GM12878 (cell line): ENCODE measurements around the gene CHST15. TPM values are rescaled to one million over a fixed set of nuclear protein-coding genes. Genes with fewer than 3 reads are reported as not detected.

Experiments used
- ATAC-seq: fragments of 200-7000 bp; cut with Tn5 transposase; 3 replicates; pipeline ENCODE4 v1.9.1; 2020; ENCODE audit warnings: mild to moderate bottlenecking, moderate library complexity
- BruUV-seq: library from RNA; stranded (reverse); fragments of 400-500 nt; replicated peaks from 2 replicates; lab custom pipeline; 2021; lab: Mats Ljungman, UMichigan
- CTCF ChIA-PET: fragments of 300-600 bp; sonication (Branson Sonifier 250); formaldehyde crosslinking; extraction: SDS; loops from one replicate; lab custom pipeline; 2021; ENCODE audit warnings: inconsistent platforms; lab: Yijun Ruan, JAX
- POLR2A ChIA-PET: fragments of 350-600 bp; formaldehyde crosslinking; extraction: SDS; loops from one replicate; lab custom pipeline; 2021; ENCODE audit warnings: inconsistent platforms; lab: Charles Lee
- RAD21 ChIA-PET: fragments of 300-600 bp; sonication (Branson Sonifier 250); formaldehyde crosslinking; loops from one replicate; lab custom pipeline; 2023; ENCODE audit warnings: antibody characterized with exemption; ENCODE audit not compliant: unreplicated experiment; lab: Charles Lee
- SMC1A ChIA-PET: fragments of 300-600 bp; sonication (Branson Sonifier 250); formaldehyde crosslinking; loops from one replicate; lab custom pipeline; 2023; ENCODE audit not compliant: unreplicated experiment, uncharacterized antibody; lab: Charles Lee
- DNase-seq: peaks from one replicate; pipeline ENCODE4 v3.0.0-alpha.2; 2011; ENCODE audit warnings: low read depth, low spot score
- FAIRE-seq: peaks from 3 replicates; lab custom pipeline; 2011; peaks lifted over from hg19 to GRCh38; lab: Jason Lieb, UNC
- H2AFZ ChIP-seq: 2 replicates; pipeline ENCODE4 v1.6.0; 2011; ENCODE audit warnings: low read depth, low read length, control low read depth; ENCODE audit not compliant: control insufficient read depth
- H3K27ac ChIP-seq: 2 replicates; pipeline ENCODE4 v1.5.1; 2011; ENCODE audit warnings: control low read depth; ENCODE audit not compliant: control insufficient read depth, insufficient read depth
- H3K27me3 ChIP-seq, 2 experiments: replicated peaks in 1 of 2; 2 replicates each; pipeline versions ENCODE4 v1.6.0 to v1.6.1; 2011; ENCODE audit warnings: low read length in 1 of 2; ENCODE audit not compliant: control insufficient read depth in 2 of 2, insufficient read depth in 2 of 2
- H3K36me3 ChIP-seq, 2 experiments: 2 replicates each; pipeline ENCODE4 v1.5.1; 2011; ENCODE audit warnings: low read length in 1 of 2; ENCODE audit not compliant: control insufficient read depth in 2 of 2, insufficient read depth in 2 of 2
- H3K4me1 ChIP-seq: 2 replicates; pipeline ENCODE4 v1.6.1; 2011; ENCODE audit warnings: mild to moderate bottlenecking, low read length, moderate library complexity, mixed read lengths; ENCODE audit not compliant: control insufficient read depth, insufficient read depth
- H3K4me2 ChIP-seq: 2 replicates; pipeline ENCODE4 v1.6.0; 2011; ENCODE audit warnings: control low read depth; ENCODE audit not compliant: control insufficient read depth, insufficient read depth
- H3K4me3 ChIP-seq: fragments of 200-600 bp; sonication (generic); 2 replicates; pipeline ENCODE4 v1.5.1; 2016
- H3K79me2 ChIP-seq: 2 replicates; pipeline ENCODE4 v1.6.0; 2011; ENCODE audit warnings: low read length; ENCODE audit not compliant: control insufficient read depth, insufficient read depth
- H3K9ac ChIP-seq: 2 replicates; pipeline ENCODE4 v1.8.0; 2011; ENCODE audit warnings: low read length, control low read depth, mixed read lengths; ENCODE audit not compliant: control insufficient read depth, insufficient read depth
- H3K9me3 ChIP-seq: replicated peaks from 3 replicates; pipeline ENCODE4 v1.5.1; 2011; ENCODE audit warnings: mild to moderate bottlenecking, low read length; ENCODE audit not compliant: control insufficient read depth, insufficient read depth
- H4K20me1 ChIP-seq: 2 replicates; pipeline ENCODE4 v1.6.0; 2011; ENCODE audit not compliant: control insufficient read depth, insufficient read depth
- EP300 ChIP-seq, 2 experiments: fragments of 150-350 bp in 1 of 2; IDR thresholded peaks; 2 replicates each; pipeline ENCODE4 v1.6.1; 2011 to 2012; ENCODE audit warnings: low read depth in 2 of 2, low read length in 2 of 2, borderline replicate concordance in 1 of 2, improper control_type of control experiment in 1 of 2, inconsistent platforms in 1 of 2; ENCODE audit not compliant: control insufficient read depth in 1 of 2
- SMARCA5 ChIP-seq: fragments of 450-650 bp; IDR thresholded peaks from 2 replicates; pipeline ENCODE4 v1.6.1; 2017; ENCODE audit warnings: mild to moderate bottlenecking
- YY1 ChIP-seq: IDR thresholded peaks from 2 replicates; pipeline ENCODE4 v1.6.1; 2011; ENCODE audit warnings: low read depth, mild to moderate bottlenecking, low read length
- ZNF592 ChIP-seq: fragments of 450-650 bp; IDR thresholded peaks from 2 replicates; pipeline ENCODE4 v1.6.1; 2017; ENCODE audit warnings: mild to moderate bottlenecking, moderate library complexity
- ZSCAN29 ChIP-seq: fragments of 450-650 bp; IDR thresholded peaks from 2 replicates; pipeline ENCODE4 v1.6.1; 2017; ENCODE audit warnings: mild to moderate bottlenecking, moderate library complexity
- WGBS: methylation state at CpG from one replicate; pipeline ENCODE4 v1.1.6; 2016; ENCODE audit warnings: low lambda C conversion rate; ENCODE audit not compliant: insufficient replicate concordance, insufficient coverage; ENCODE audit errors: missing lambda C conversion rate; 5-methylcytosine and 5-hydroxymethylcytosine counted together
- in situ Hi-C: fragments of 300-500 bp; cut with MboI; formaldehyde crosslinking; loops from 9 replicates; pipeline ENCODE4 v1.14.3; 2018; ENCODE audit warnings: mixed read lengths
- intact Hi-C: fragments of 100-400 bp; cut with micrococcal nuclease; formaldehyde crosslinking; loops from one replicate; pipeline ENCODE4 v1.14.2; 2022; ENCODE audit not compliant: unreplicated experiment
- polyA plus RNA-seq, 11 experiments: library from polyadenylated mRNA; depleted of rRNA in 4 of 11; unstranded in 6 of 11; stranded (reverse) in 5 of 11; fragments of >200 nt; fragmentation: Nextera tagmentation in 4 of 11; fragmentation: Illumina TruSeq in 1 of 11; extraction: Ambion mirVana in 4 of 11; extraction: Trizol in 1 of 11; gene quantifications; 1 replicate in 1 of 11; 2 replicates in 10 of 11; pipeline versions ENCODE4 v1.2.1 to v1.2.3, GENCODE V29; 2011 to 2016; ENCODE audit warnings: inconsistent platforms in 2 of 11, missing spikeins in 2 of 11, low read depth in 1 of 11
- total RNA-seq, 4 experiments: library from RNA; depleted of rRNA in 3 of 4; stranded (reverse); fragments of >200 nt in 3 of 4; fragmentation: Illumina TruSeq in 1 of 4; extraction: Trizol in 1 of 4; gene quantifications; 2 replicates each; pipeline versions ENCODE4 v1.2.1 to v1.2.3, GENCODE V29; 2013 to 2021

The CHST15 gene
- total and polyA plus RNA-seq, 10 of the 15 experiments (the other 5 are each of a cell fraction or from before 2014, with no cell fraction given) = 0.02 to 0.53 (median 0.05) TPM; not detected in 1

GRCh38 chr10:124085680-124086079 lies 7.7 kb downstream of the CHST15 start:
- no peak overlapping the region for H3K4me2 ChIP-seq
- ChIA-PET SMC1A (interaction anchor here (1.8 kb wide), 1 partner anchor 12 kb away, joined by 5 read pairs; no protein-coding TSS in a partner anchor), CTCF (interaction anchor here (2.0 kb wide), 1 partner anchor 89 kb away, joined by 5 read pairs; no protein-coding TSS in a partner anchor), POLR2A (no interaction called here), RAD21 (no interaction called here)
- H3K36me3 ChIP-seq = no peaks in the 10 kb centered on the region
- H3K4me1 ChIP-seq = no peaks in the 10 kb centered on the region
- no peak overlapping the region for H3K4me3 ChIP-seq
- no peak overlapping the region for H2AFZ ChIP-seq
- intact Hi-C loops = no loop called here
- H3K27me3 ChIP-seq = peaks cover 1 to 6% of the 10 kb centered on the region in 2 experiments; a peak in 3 of 4 replicates
- no peaks in the 10 kb centered on the region; the same call in 2 of the 3 replicates for H3K9me3 ChIP-seq
- H4K20me1 ChIP-seq = no peaks in the 10 kb centered on the region; the same call in 1 of the 2 replicates
- no peak overlapping the region for H3K27ac ChIP-seq
- BruUV-seq = no TSS peak
- in situ Hi-C loops = no loop called here
- DNase-seq (no peak), ATAC-seq (no peak), FAIRE-seq (no peak)
- WGBS = 15% methylated on average over 7 of the region's 7 CpGs
- TF ChIP-seq SMARCA5 (no peak), YY1 (no peak), ZSCAN29 (no peak), ZNF592 (no peak), EP300 (IDR thresholded peaks at IDR 0.05; ENCODE audit: borderline replicate concordance in 1 of 2, control insufficient read depth in 1 of 2, low read depth in 2 of 2, low read length in 2 of 2) (no peak)
- H3K9ac ChIP-seq = no peak overlapping the region
- H3K79me2 ChIP-seq = no peaks in the 10 kb centered on the region
